GM18867 (cell line): ENCODE results near the gene HABP2.

Experiments
- ATAC-seq: cut with Tn5 transposase; IDR thresholded peaks from one replicate; pipeline ENCODE4 v1.9.1; 2021; ENCODE audit warnings: mild to moderate bottlenecking, moderate library complexity; ENCODE audit not compliant: unreplicated experiment

Gene HABP2

GRCh38 chr10:113525713-113526112, 27.1 kb upstream of the HABP2 start:
- no peak for ATAC-seq

DNA sequence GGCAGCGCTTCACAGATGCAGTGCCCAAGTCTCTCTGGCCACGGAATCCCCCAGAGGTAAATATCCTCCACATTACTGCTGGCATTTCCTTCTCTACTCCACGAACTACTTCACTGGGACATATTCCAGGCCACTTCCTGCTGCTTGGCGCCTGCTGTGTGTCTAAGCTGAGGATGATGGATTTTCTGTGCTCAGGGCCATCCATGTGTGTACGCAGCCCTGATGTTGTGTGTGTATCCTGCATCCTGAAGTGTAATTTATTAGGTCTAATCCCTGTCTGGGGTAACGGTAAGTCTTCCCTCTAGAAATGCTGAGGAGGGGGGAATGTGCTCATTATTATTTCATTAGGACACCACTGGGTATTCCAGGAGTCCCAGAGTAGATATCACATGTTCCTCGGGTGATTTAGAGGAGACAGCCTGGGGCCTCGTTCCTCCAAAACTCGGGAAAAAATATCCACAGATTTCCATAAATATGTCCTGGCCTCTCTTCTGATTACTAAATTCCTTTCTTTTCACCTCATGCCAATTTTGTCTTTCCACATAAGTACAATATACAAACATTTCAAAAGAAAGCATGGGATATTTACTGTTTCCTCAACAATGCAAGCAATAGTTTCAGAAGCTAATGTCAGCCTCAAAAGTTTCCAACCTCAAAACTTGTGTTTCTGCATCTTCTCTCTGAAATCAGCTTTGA, 25.5 kb upstream of the HABP2 start:
- ATAC-seq = no peak

GRCh38 chr10:113528876-113529275, 24.0 kb upstream of the HABP2 start:
- no peak for ATAC-seq

DNA sequence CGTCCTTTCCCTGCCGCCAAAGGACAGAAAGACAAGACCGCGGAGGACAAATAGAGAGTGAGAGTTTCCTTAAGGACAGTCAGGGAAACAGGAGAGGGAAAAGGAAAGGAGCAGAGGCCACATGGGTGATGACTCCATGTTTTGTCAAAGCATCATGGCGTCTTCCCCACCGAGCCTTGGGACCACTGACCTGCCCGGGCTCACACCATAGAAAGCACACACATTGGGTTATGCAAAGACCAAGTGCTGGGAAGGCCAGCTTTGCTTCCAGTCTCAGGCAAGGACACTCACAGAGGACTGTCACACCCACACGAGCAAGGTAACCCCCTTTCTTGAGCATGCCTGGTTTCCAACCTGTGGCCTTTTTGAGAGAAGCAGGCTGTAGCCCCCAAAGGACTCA, 23.3 kb upstream of the HABP2 start:
- no peak for ATAC-seq

DNA sequence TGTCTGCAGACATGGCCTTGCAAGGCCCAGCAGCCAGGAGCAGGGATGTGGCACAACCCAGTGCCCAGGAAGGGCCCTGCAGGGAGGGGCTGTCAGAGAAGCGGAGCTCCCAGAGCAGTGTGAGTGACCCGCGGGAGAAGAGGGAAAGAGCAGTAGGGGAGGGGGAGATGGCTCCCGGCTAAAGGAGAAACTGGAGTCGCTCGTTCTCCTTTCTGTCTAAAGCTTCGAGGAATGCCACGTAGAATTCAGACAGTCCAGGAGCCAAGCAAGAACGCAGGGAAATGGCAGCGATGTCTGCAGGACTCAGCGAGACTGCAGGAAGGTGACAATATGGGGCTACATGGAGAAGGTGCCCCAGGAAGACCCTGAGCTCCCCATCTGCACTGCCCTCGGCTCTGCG, 22.4 kb upstream of the HABP2 start:
- no peak for ATAC-seq

DNA sequence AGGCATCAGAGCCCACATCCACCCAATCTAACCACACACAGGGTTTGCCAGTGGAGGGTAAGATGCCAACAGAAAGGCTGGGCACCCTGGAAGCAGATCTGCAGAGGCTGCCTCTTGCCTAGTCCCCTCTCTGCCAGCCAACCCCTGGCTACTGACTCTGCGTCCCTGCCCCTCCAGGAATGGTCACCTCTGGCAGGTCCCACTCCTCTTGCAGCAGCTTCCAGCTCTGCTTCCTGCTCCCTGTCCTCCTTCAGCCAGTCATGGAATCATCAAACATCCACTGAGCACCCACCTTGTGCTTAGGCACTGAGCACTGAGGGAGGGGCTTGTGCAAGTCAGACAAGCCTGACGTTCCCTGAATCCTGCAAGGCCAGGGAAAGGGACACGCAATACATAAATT, 20.1 kb upstream of the HABP2 start:
- ATAC-seq = no peak

DNA sequence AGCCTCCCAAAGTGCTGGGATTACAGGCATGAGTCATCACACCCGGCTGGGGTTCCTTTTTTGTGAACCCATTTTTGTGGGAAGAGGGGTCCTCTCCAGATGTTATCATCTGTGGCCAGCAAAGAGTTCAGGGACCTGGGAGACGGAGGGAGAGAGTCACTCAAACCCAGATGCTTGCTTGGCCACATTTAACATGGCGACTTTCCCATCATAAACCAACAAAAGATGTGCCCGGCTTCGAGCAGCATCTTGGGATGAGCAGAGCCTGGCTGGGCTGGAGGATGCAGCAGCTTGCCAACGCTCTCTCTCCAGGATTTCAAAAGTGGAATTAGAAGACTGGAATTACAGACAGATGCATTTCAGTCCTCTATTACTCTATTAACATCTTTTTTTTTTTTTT, 19.1 kb upstream of the HABP2 start:
- no peak for ATAC-seq

DNA sequence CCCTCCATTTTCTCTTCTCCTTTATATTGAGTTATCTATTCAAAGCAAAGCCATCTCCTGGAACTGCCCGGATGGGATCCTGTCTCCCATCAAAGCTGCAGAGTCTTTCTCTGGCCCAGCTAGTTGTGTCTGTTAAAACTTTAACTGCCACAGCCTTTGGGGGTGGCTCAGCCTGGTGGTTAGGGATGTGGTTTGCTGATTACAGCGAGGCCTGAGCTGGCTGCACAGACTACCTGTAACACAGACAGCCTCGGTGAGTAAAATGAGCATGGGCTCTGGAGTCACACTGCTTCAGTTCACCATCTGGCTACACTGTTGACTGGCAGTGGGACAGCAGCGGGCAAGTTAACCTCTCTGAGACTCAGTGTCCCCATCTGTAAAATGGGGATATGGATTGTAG, 18.4 kb upstream of the HABP2 start:
- ATAC-seq = no peak

- ATAC-seq = no peak
Observed at GRCh38 chr10:113537672-113538071, 15.2 kb upstream of the HABP2 start.

- no peak for ATAC-seq
Observed at GRCh38 chr10:113538151-113538550, 14.7 kb upstream of the HABP2 start.

DNA sequence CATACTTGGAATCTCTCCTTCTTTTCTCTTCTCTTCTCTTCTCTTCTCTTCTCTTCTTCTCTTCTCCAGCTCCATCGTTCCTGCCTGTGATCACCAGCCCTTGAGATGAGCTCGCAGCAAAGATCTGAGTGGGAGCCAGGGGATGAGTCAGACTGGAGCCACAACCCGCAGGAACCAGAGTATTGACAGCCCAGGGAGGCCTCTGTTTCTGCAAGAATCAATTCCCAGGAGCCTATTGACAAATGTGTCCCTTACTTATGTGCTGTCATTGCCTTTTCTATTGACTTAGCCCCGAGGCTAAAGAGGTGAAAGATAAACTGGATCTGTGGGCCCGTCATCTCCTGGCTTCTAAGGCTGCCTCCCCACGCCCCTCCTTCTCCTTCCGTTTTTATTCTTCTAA, 13.1 kb upstream of the HABP2 start:
- no peak for ATAC-seq

DNA sequence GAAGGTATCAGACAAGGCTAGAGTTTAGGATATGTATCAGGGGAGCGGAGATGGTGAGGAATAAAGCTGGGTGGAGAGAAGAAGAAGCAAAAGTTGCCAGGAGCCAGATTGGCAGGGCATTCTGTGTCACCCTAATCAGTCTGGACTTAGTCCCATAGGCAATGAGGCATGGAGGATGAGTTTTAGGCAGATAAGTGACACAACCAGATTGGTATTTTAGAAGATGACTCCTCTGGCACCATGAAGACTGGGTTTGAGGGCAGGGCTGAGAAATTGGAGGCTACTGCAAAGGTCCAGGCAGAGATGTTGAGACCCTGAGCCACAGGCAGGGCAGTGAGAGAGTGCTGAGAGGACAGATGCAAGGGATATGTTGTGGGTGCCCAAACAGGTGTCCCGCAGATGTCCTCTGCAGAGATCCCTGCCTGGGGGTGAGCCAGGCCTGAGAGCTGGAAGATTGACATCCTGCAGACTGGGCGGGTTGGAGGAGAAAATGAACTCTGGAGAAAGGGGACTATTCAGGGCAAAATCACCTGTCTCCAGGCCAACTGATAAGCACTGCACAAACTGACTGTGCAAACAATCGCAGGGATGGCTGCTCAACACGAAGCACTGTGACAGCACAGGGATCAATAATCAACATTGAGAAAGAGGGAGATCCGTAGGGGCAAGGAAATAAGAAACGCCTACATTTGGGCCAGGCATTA, 11.9 kb upstream of the HABP2 start:
- ATAC-seq = no peak

DNA sequence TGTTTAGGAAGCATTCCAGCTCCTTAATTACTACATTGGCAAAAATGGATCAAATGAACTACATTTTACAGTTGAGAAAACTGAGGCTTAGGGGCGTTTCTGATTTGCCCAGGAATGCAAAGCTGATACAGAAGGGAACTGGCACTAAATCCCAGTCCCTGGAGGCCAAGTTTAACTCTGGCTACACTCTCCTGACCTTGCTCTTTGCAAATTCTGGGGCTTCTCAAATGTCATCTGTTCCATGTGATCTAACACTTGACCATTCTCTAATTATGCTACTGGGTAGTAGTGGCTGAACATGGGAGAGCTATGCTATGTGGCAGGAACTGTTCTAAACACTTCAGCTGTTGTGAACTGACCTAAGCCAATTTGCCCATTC, 11.3 kb upstream of the HABP2 start:
- ATAC-seq = no peak

- ATAC-seq = no peak
Observed at GRCh38 chr10:113543107-113543955, 9.5 kb upstream of the HABP2 start.

DNA sequence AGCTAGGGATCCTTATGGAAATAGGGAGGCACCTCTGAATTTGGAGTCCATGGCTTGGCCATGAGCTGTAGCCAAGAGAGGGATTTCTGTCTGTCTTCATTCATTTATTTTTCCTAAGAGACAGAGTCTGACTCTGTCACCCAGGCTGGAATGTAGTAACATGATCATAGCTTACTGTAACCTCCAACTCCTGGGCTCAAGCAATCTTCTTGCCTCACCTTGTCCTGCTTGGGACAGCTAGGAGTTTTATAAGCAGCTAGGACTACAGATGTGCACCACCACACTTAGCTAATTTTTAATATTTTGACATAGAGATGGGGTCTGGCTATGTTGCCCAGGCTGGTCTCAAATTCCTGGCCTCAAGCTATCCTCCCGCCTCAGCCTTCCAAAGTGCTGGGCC, 8.5 kb upstream of the HABP2 start:
- ATAC-seq = no peak

DNA sequence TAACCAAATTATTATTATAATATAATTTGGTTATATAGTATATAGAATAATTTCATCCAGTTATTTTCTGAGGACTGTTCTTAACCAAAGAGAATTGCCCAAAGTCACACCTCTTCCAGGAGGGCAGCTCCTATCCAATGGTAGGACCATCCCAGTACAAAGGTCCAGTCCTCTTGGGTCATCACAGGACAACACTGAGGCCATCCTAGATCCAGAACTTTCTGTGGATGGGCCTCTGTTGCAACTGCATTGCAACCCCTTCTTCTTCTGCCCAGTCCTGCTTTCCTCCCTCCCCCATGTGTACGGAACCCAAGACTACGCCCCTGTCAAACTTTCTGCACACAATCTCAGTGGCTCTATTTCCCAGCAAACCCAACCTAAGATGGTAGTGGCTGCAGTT, 5.4 kb upstream of the HABP2 start:
- ATAC-seq = no peak

DNA sequence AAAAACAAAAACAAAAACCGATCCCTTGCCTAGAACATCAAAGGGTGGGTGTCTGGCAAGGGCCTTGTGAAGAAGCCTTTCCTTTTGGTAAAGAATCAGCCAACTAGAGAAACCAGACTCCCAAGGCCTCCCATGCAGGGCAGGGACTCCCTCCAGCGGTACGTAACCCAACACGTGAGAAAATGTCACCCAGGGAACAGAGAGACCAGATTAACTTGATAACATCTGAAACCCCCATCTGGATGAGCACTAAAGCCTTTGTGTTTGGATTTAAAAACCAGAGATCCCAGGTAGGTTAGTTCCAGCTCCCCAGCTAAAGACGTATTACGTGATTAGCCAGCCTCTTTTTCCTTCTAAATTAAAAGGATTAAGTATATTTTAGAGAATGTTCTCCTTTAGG, 3.0 kb upstream of the HABP2 start:
- no peak for ATAC-seq

GRCh38 chr10:113550365-113550764, 2.5 kb upstream of the HABP2 start:
- ATAC-seq = no peak

GRCh38 chr10:113552014-113552413, 839 bp upstream of the HABP2 start:
- ATAC-seq = no peak

DNA sequence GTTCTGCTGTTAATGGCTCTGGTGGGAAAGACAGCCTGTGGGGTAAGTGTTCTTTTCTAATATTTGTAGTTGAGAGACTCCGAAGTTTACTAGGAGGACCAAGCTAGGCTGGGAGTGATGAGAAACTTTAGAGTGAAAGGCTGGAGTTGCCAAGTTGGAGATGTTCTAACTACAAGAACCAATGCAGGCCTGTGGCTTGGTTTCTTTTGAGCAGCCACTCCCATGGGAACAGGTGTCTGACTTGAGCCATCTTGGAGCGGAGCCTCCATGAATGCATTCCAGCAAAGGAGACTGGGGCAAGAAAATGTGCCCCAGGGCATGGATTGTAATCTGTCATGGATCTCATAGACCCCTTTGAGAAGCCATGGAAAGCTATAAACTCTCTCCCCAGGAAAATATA, 296 bp downstream of the HABP2 start:
- no peak for ATAC-seq

- no peak for ATAC-seq
Observed at GRCh38 chr10:113554214-113554613, 1.4 kb downstream of the HABP2 start.

- ATAC-seq = no peak
Observed at GRCh38 chr10:113555245-113555644, 2.4 kb downstream of the HABP2 start.
